Colonic mucosa (tissue), 4 donors: Measurements from ENCODE around the gene ZNF536. TPM values are rescaled to one million over a fixed set of nuclear protein-coding genes. Genes with fewer than 3 reads are reported as not detected.

Source experiments
- DNase-seq: peaks from one replicate; pipeline ENCODE4 v3.0.0-alpha.2; 2020
- H3K27ac ChIP-seq: fragments of 200-600 bp; one replicate; pipeline ENCODE4 v1.8.0; 2021
- H3K27me3 ChIP-seq: fragments of 200-600 bp; one replicate; pipeline ENCODE4 v1.8.0; 2021
- H3K36me3 ChIP-seq: fragments of 200-600 bp; one replicate; pipeline ENCODE4 v1.8.0; 2021
- H3K4me1 ChIP-seq: fragments of 200-600 bp; one replicate; pipeline ENCODE4 v1.8.0; 2021; ENCODE audit warnings: mild to moderate bottlenecking
- H3K4me3 ChIP-seq: fragments of 200-600 bp; one replicate; pipeline ENCODE4 v1.8.0; 2021
- H3K9ac ChIP-seq, 2 donors: one replicate each; pipeline ENCODE4 v1.7.0; 2013; ENCODE audit warnings: control low read depth in 2 of 2, low read depth in 2 of 2, low read length in 2 of 2
- H3K9me3 ChIP-seq: fragments of 200-600 bp; one replicate; pipeline ENCODE4 v1.8.0; 2021
- CTCF ChIP-seq: fragments of 200-600 bp; IDR thresholded peaks from one replicate; pipeline ENCODE4 v1.8.0; 2022; ENCODE audit warnings: antibody characterized with exemption, mild to moderate bottlenecking
- intact Hi-C: fragments of 100-400 bp; cut with DNase I; formaldehyde crosslinking; loops from one replicate; pipeline ENCODE4 v1.14.1; 2022
- total RNA-seq, 2 donors: library from RNA; stranded (reverse); fragmentation: NEBNext Ultra II Directional in 1 of 2; extraction: Animal tissue kit (Norgen Biotek cat#: 25700) in 1 of 2; gene quantifications; one replicate each; pipeline ENCODE4 v1.2.1, GENCODE V29; 2021
- donor health status: healthy.
- donor health status: DM: no; HTN: no; CAD: no.
- donor health status: DM: no; HTN: no; CAD: no.

The ZNF536 gene
- total RNA-seq, 2 donors from 2014 or later = 1.3 to 1.4 TPM

GRCh38 chr19:30333291-30334065 lies 38.7 kb upstream of the ZNF536 start:
- H3K27me3 ChIP-seq = no peaks in the 10 kb centered on the region
- no peaks in the 10 kb centered on the region for H3K9me3 ChIP-seq
- DNase-seq = no peak
- intact Hi-C loops = no loop called here
- no peak overlapping the region for H3K4me3 ChIP-seq
- no peaks in the 10 kb centered on the region for H3K4me1 ChIP-seq
- no peak for TF ChIP-seq CTCF
- no peak overlapping the region for H3K27ac ChIP-seq
- no peaks in the 10 kb centered on the region for H3K36me3 ChIP-seq
- H3K9ac ChIP-seq = no peak overlapping the region

GRCh38 chr19:30334841-30335240 lies 37.3 kb upstream of the ZNF536 start:
- intact Hi-C loops = no loop called here
- Histone ChIP-seq H3K4me3 (no peak overlapping the region), H3K9ac (no peak overlapping the region), H3K27me3 (no peaks in the 10 kb centered on the region), H3K27ac (no peak overlapping the region), H3K36me3 (no peaks in the 10 kb centered on the region), H3K4me1 (no peaks in the 10 kb centered on the region), H3K9me3 (no peaks in the 10 kb centered on the region)
- no peak for TF ChIP-seq CTCF
- DNase-seq = no peak

- DNase-seq = no peak
- H3K4me1 ChIP-seq = no peaks in the 10 kb centered on the region
- intact Hi-C loops = no loop called here
- H3K27ac ChIP-seq = no peak overlapping the region
- no peak overlapping the region for H3K4me3 ChIP-seq
- H3K36me3 ChIP-seq = no peaks in the 10 kb centered on the region
- no peaks in the 10 kb centered on the region for H3K27me3 ChIP-seq
- TF ChIP-seq CTCF = no peak
- H3K9me3 ChIP-seq = no peaks in the 10 kb centered on the region
- no peak overlapping the region for H3K9ac ChIP-seq
Observed at GRCh38 chr19:30335306-30335886, 36.8 kb upstream of the ZNF536 start.

- Histone ChIP-seq H3K9me3 (no peaks in the 10 kb centered on the region), H3K27ac (no peak overlapping the region), H3K4me1 (no peaks in the 10 kb centered on the region), H3K36me3 (no peaks in the 10 kb centered on the region), H3K9ac (no peak overlapping the region), H3K27me3 (no peaks in the 10 kb centered on the region), H3K4me3 (no peak overlapping the region)
- intact Hi-C loops = no loop called here
- no peak for TF ChIP-seq CTCF
- no peak for DNase-seq
Observed at GRCh38 chr19:30336290-30336689, 35.9 kb upstream of the ZNF536 start.

GRCh38 chr19:30338041-30338456 lies 34.1 kb upstream of the ZNF536 start:
- intact Hi-C loops = no loop called here
- no peaks in the 10 kb centered on the region for H3K4me1 ChIP-seq

More at GRCh38 chr19:30338041-30338456, 34.1 kb upstream of the ZNF536 start:
- Histone ChIP-seq H3K27me3 (no peaks in the 10 kb centered on the region), H3K36me3 (no peaks in the 10 kb centered on the region), H3K9ac (no peak overlapping the region), H3K27ac (no peak overlapping the region), H3K4me3 (no peak overlapping the region), H3K9me3 (no peaks in the 10 kb centered on the region)
- DNase-seq = no peak
- no peak for TF ChIP-seq CTCF
